ENCODE measurements around the gene SH2D3C. TPM values are rescaled to one million over a fixed set of nuclear protein-coding genes. Genes with fewer than 3 reads are reported as not detected.

SH2D3C gene
- polyA plus RNA-seq, 1 donor from 2014 or later: 14.5 TPM

- Histone ChIP-seq H3K9me3 (ENCODE audit: low read length) (no peaks in the 10 kb centered on the region), H3K36me3 (ENCODE audit: insufficient read depth, low read length) (no peaks in the 10 kb centered on the region), H3F3A (ENCODE audit: insufficient read depth, low read length, poor library complexity, severe bottlenecking) (no peaks in the 10 kb centered on the region), H4K20me1 (ENCODE audit: insufficient read depth) (no peaks in the 10 kb centered on the region), H2AFZ (ENCODE audit: low read depth, low read length) (no peak overlapping the region), H3K27ac (ENCODE audit: low read length) (no peak overlapping the region), H3K9me2 (ENCODE audit: insufficient read depth, low read length) (no peaks in the 10 kb centered on the region), H3K79me2 (replicated peaks; ENCODE audit: insufficient read depth, low read length) (peaks cover 3% of the 10 kb centered on the region), H3K4me3 (ENCODE audit: low read length) (no peak overlapping the region), H3K27me3 (ENCODE audit: insufficient read depth, low read depth, low read length) (no peaks in the 10 kb centered on the region), H3K4me2 (ENCODE audit: low read length) (no peak overlapping the region), H3K9ac (ENCODE audit: low read length) (no peak overlapping the region)
- TF ChIP-seq EP300 (conservative IDR thresholded peaks at IDR 0.05; ENCODE audit: poor library complexity, severe bottlenecking) (no peak), RAD21 (conservative IDR thresholded peaks at IDR 0.05) (no peak), CTCF (IDR thresholded peaks at IDR 0.05; ENCODE audit: poor library complexity, severe bottlenecking) (no peak), TAF1 (IDR thresholded peaks at IDR 0.05; ENCODE audit: low read depth) (no peak), EZH2 (IDR thresholded peaks at IDR 0.05; ENCODE audit: borderline replicate concordance, insufficient read depth, low read length, poor library complexity, severe bottlenecking) (no peak), POLR2AphosphoS5 (IDR thresholded peaks at IDR 0.05) (no peak), MXI1 (conservative IDR thresholded peaks at IDR 0.05; ENCODE audit: poor library complexity, severe bottlenecking) (no peak), REST (IDR thresholded peaks at IDR 0.05; ENCODE audit: borderline replicate concordance) (no peak), SMC3 (conservative IDR thresholded peaks at IDR 0.05; ENCODE audit: poor library complexity) (no peak)
Measured at GRCh38 chr9:127730799-127731410, 47.6 kb downstream of the SH2D3C start.

GRCh38 chr9:127730262-127730661 lies 48.2 kb downstream of the SH2D3C start:
- H3K4me2 ChIP-seq (ENCODE audit: low read length): no peak overlapping the region
- H3K79me2 ChIP-seq (replicated peaks; ENCODE audit: insufficient read depth, low read length): peaks cover 3% of the 10 kb centered on the region
- no peak overlapping the region for H3K27ac ChIP-seq (ENCODE audit: low read length)
- TF ChIP-seq POLR2AphosphoS5 (IDR thresholded peaks at IDR 0.05) (no peak), TAF1 (IDR thresholded peaks at IDR 0.05; ENCODE audit: low read depth) (no peak), CTCF (IDR thresholded peaks at IDR 0.05; ENCODE audit: poor library complexity, severe bottlenecking) (no peak), REST (IDR thresholded peaks at IDR 0.05; ENCODE audit: borderline replicate concordance) (no peak), MXI1 (conservative IDR thresholded peaks at IDR 0.05; ENCODE audit: poor library complexity, severe bottlenecking) (no peak), EP300 (conservative IDR thresholded peaks at IDR 0.05; ENCODE audit: poor library complexity, severe bottlenecking) (no peak), RAD21 (conservative IDR thresholded peaks at IDR 0.05) (no peak), EZH2 (IDR thresholded peaks at IDR 0.05; ENCODE audit: borderline replicate concordance, insufficient read depth, low read length, poor library complexity, severe bottlenecking) (no peak), SMC3 (conservative IDR thresholded peaks at IDR 0.05; ENCODE audit: poor library complexity) (no peak)
- H2AFZ ChIP-seq (ENCODE audit: low read depth, low read length): no peak overlapping the region
- H3K4me3 ChIP-seq (ENCODE audit: low read length): no peak overlapping the region
- H3K9ac ChIP-seq (ENCODE audit: low read length): no peak overlapping the region
- H3K36me3 ChIP-seq (ENCODE audit: insufficient read depth, low read length): no peaks in the 10 kb centered on the region
- H3K27me3 ChIP-seq (ENCODE audit: insufficient read depth, low read depth, low read length): no peaks in the 10 kb centered on the region
- H3K9me2 ChIP-seq (ENCODE audit: insufficient read depth, low read length): no peaks in the 10 kb centered on the region
- no peaks in the 10 kb centered on the region for H3K9me3 ChIP-seq (ENCODE audit: low read length)
- no peaks in the 10 kb centered on the region for H4K20me1 ChIP-seq (ENCODE audit: insufficient read depth)
- H3F3A ChIP-seq (ENCODE audit: insufficient read depth, low read length, poor library complexity, severe bottlenecking): no peaks in the 10 kb centered on the region
